HG03558 (cell line): ENCODE data around the gene FOXI1.
"Not testable (repeated sequence)": the region's sequence is repeated elsewhere in the genome, so short reads cannot be mapped to it uniquely, and the experiment has no call there.

ENCODE experiments used
- ATAC-seq: cut with Tn5 transposase; IDR thresholded peaks from one replicate; pipeline ENCODE4 v1.9.1; 2021; ENCODE audit warnings: moderate number of reproducible peaks; ENCODE audit not compliant: unreplicated experiment; ENCODE audit errors: extremely low read depth

Gene FOXI1

GRCh38 chr5:170087168-170087817, 18.4 kb upstream of the FOXI1 start:
- no peak for ATAC-seq

GRCh38 chr5:170092455-170093101, 13.1 kb upstream of the FOXI1 start:
- ATAC-seq: no peak

- not testable (repeated sequence) for ATAC-seq
Observed at GRCh38 chr5:170094329-170094728, 11.4 kb upstream of the FOXI1 start.

GRCh38 chr5:170095646-170096045, 10.1 kb upstream of the FOXI1 start:
- ATAC-seq: no peak

GRCh38 chr5:170097934-170098333, 7.8 kb upstream of the FOXI1 start:
- no peak for ATAC-seq

- no peak for ATAC-seq
Observed at GRCh38 chr5:170100066-170100943, 5.4 kb upstream of the FOXI1 start.

- no peak for ATAC-seq
Observed at GRCh38 chr5:170103447-170103846, 2.2 kb upstream of the FOXI1 start.

- no peak for ATAC-seq
Observed at GRCh38 chr5:170104299-170104698, 1.4 kb upstream of the FOXI1 start.

- no peak for ATAC-seq
Observed at GRCh38 chr5:170104710-170105109, 987 bp upstream of the FOXI1 start.

GRCh38 chr5:170107674-170108073, 2.0 kb downstream of the FOXI1 start:
- no peak for ATAC-seq

GRCh38 chr5:170108266-170108785, 2.6 kb downstream of the FOXI1 start:
- ATAC-seq: no peak

GRCh38 chr5:170109059-170110031, 3.6 kb downstream of the FOXI1 start:
- ATAC-seq: no peak

GRCh38 chr5:170110403-170111087, 4.8 kb downstream of the FOXI1 start:
- no peak for ATAC-seq

- no peak for ATAC-seq
Observed at GRCh38 chr5:170111088-170111785, 5.5 kb downstream of the FOXI1 start.

GRCh38 chr5:170112876-170113521, 7.3 kb downstream of the FOXI1 start:
- no peak for ATAC-seq

GRCh38 chr5:170113522-170113900, 7.8 kb downstream of the FOXI1 start:
- no peak for ATAC-seq

- ATAC-seq: no peak
Observed at GRCh38 chr5:170114271-170114670, 8.6 kb downstream of the FOXI1 start.

- no peak for ATAC-seq
Observed at GRCh38 chr5:170115925-170116324, 10.2 kb downstream of the FOXI1 start.
